Jurkat, Clone E6-1 (cell line): ENCODE data around the gene MAGEA1. TPM values are rescaled to one million over a fixed set of nuclear protein-coding genes. Genes with fewer than 3 reads are reported as not detected.
"Not testable (repeated sequence)": the region's sequence is repeated elsewhere in the genome, so short reads cannot be mapped to it uniquely, and the experiment has no call there.

Experiments
- DNase-seq: peaks from one replicate; pipeline ENCODE4 v3.0.0-alpha.2; 2011; ENCODE audit warnings: low read depth, low spot score
- H3K4me3 ChIP-seq: 2 replicates; pipeline ENCODE4 v1.5.1; 2011; ENCODE audit warnings: mild to moderate bottlenecking, low read length, control low read depth, moderate library complexity
- polyA plus RNA-seq: library from polyadenylated mRNA; unstranded; fragments of >200 nt; gene quantifications from one replicate; pipeline ENCODE4 v1.2.1, GENCODE V29; 2012; ENCODE audit warnings: missing spikeins; ENCODE audit not compliant: insufficient read length, insufficient read depth

MAGEA1 gene
- not detected for polyA plus RNA-seq

- H3K4me3 ChIP-seq = no peak within 1 kb of the TSS
- DNase-seq = no peak
Observed at GRCh38 chrX:153179131-153179530, at the start of gene MAGEA1. MAGEA1 (plus strand) TSS chrX:153179284; CDS start chrX:153182390, 3,106 bp downstream.

GRCh38 chrX:153132924-153133323, 46.2 kb upstream of the MAGEA1 start:
- H3K4me3 ChIP-seq, DNase-seq: not testable (repeated sequence)

GRCh38 chrX:153139074-153139473, 40.0 kb upstream of the MAGEA1 start:
- not testable (repeated sequence) for DNase-seq, H3K4me3 ChIP-seq

GRCh38 chrX:153146288-153146687, 32.8 kb upstream of the MAGEA1 start:
- not testable (repeated sequence) for DNase-seq, H3K4me3 ChIP-seq

GRCh38 chrX:153153516-153153915, 25.6 kb upstream of the MAGEA1 start:
- no peak overlapping the region for H3K4me3 ChIP-seq
- DNase-seq = no peak

- no peak for DNase-seq
- no peak overlapping the region for H3K4me3 ChIP-seq
Observed at GRCh38 chrX:153157450-153157849, 21.6 kb upstream of the MAGEA1 start.

- no peak for DNase-seq
- H3K4me3 ChIP-seq = no peak overlapping the region
Observed at GRCh38 chrX:153158319-153158718, 20.8 kb upstream of the MAGEA1 start.

GRCh38 chrX:153161952-153162351, 17.1 kb upstream of the MAGEA1 start:
- no peak for DNase-seq
- H3K4me3 ChIP-seq = no peak overlapping the region

- no peak overlapping the region for H3K4me3 ChIP-seq
- DNase-seq = no peak
Observed at GRCh38 chrX:153164733-153165132, 14.4 kb upstream of the MAGEA1 start.

- H3K4me3 ChIP-seq, DNase-seq: not testable (repeated sequence)
Observed at GRCh38 chrX:153168423-153168822, 10.7 kb upstream of the MAGEA1 start.

GRCh38 chrX:153181822-153182221, 2.7 kb downstream of the MAGEA1 start:
- no peak overlapping the region for H3K4me3 ChIP-seq
- no peak for DNase-seq

GRCh38 chrX:153184787-153185186, 5.7 kb downstream of the MAGEA1 start:
- no peak overlapping the region for H3K4me3 ChIP-seq
- no peak for DNase-seq

- no peak overlapping the region for H3K4me3 ChIP-seq
- DNase-seq = no peak
Observed at GRCh38 chrX:153190381-153190780, 11.3 kb downstream of the MAGEA1 start.

GRCh38 chrX:153200462-153200861, 21.4 kb downstream of the MAGEA1 start:
- H3K4me3 ChIP-seq = no peak overlapping the region
- no peak for DNase-seq

GRCh38 chrX:153206425-153207046, 27.5 kb downstream of the MAGEA1 start:
- H3K4me3 ChIP-seq = no peak overlapping the region
- DNase-seq = no peak

- no peak for DNase-seq
- H3K4me3 ChIP-seq = no peak overlapping the region
Observed at GRCh38 chrX:153209347-153209746, 30.3 kb downstream of the MAGEA1 start.

- no peak overlapping the region for H3K4me3 ChIP-seq
- DNase-seq = no peak
Observed at GRCh38 chrX:153214934-153215333, 35.9 kb downstream of the MAGEA1 start.

- DNase-seq = no peak
- H3K4me3 ChIP-seq = no peak overlapping the region
Observed at GRCh38 chrX:153216926-153217325, 37.8 kb downstream of the MAGEA1 start.

- DNase-seq = no peak
Observed at GRCh38 chrX:153225438-153226098, 46.5 kb downstream of the MAGEA1 start.

GRCh38 chrX:153226344-153227185, 47.5 kb downstream of the MAGEA1 start:
- H3K4me3 ChIP-seq = no peak overlapping the region
- DNase-seq = no peak

More at GRCh38 chrX:153225438-153226098, 46.5 kb downstream of the MAGEA1 start:
- H3K4me3 ChIP-seq = no peak overlapping the region
